ENCODE measurements around the gene TRPV5. TPM values are rescaled to one million over a fixed set of nuclear protein-coding genes. Genes with fewer than 3 reads are reported as not detected.

TRPV5 gene
- total and polyA plus RNA-seq, 2 experiments from 2014 or later, result not detected

DNA sequence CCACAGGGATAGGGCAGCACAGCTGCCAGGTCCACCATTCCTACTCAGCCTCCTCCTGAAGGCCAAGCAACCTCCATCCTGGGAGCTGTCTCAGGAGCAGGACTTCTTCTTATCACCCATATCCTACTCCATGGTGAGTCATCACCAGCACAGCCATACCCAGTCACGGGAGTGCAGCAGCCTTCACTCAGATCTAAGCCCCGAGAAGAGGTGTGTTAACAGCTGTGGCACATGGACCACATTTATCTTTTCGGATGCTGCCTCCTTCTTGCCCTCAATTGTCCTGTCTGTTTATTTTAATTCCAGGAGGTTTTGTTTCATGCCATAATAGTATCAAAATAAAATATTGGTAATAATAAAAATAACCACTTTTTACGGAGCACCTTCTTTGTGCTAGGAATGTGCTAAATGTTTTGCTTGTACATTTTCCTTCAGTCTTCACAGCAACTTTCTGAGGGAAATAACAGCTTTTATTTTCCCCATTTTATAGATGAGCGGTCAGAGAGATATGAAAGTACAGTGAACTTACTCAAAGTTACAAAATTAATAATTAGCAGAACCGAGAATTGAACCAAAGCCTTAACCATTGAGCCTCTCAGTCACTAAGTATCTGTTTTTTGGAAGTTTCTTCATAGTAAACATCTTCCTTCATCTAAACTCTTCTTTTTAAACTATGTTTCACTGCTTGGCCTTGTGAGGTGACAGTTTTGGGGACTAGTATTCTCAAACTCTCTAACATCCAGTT, 31.1 kb upstream of the TRPV5 start:
- no peaks in the 10 kb centered on the region for H3K4me1 ChIP-seq (ENCODE audit: insufficient read depth)
- H4K20me1 ChIP-seq (ENCODE audit: insufficient read depth), result no peaks in the 10 kb centered on the region
- H3K4me2 ChIP-seq (ENCODE audit: unreplicated experiment), result no peak overlapping the region
- H3F3A ChIP-seq (ENCODE audit: insufficient read depth), result no peaks in the 10 kb centered on the region
- WGBS, 2 experiments (ENCODE audit: low coverage in 1 of 2, low lambda C conversion rate in 2 of 2, missing lambda C conversion rate in 2 of 2), result 28 to 31% methylated on average over 6 of the region's 6 CpGs
- H2AFZ ChIP-seq, result no peak overlapping the region
- no peak overlapping the region for H3K9ac ChIP-seq
- no peaks in the 10 kb centered on the region for H3K27me3 ChIP-seq (replicated peaks; ENCODE audit: insufficient read depth)
- DNase-seq, result no peak
- no peaks in the 10 kb centered on the region for H3K9me2 ChIP-seq (ENCODE audit: insufficient read depth)
- no peak overlapping the region for H3K4me3 ChIP-seq
- no peak overlapping the region for H3K27ac ChIP-seq
- H3K36me3 ChIP-seq (ENCODE audit: low read depth), result no peaks in the 10 kb centered on the region
- H3K9me3 ChIP-seq (ENCODE audit: low read depth), result no peaks in the 10 kb centered on the region
- in situ Hi-C loops (cut with MboI), result no loop called here
- TF ChIP-seq EZH2 (IDR thresholded peaks at IDR 0.05; ENCODE audit: insufficient read depth, poor library complexity, severe bottlenecking), result no peak
- no peaks in the 10 kb centered on the region for H3K79me2 ChIP-seq (ENCODE audit: insufficient read depth)

DNA sequence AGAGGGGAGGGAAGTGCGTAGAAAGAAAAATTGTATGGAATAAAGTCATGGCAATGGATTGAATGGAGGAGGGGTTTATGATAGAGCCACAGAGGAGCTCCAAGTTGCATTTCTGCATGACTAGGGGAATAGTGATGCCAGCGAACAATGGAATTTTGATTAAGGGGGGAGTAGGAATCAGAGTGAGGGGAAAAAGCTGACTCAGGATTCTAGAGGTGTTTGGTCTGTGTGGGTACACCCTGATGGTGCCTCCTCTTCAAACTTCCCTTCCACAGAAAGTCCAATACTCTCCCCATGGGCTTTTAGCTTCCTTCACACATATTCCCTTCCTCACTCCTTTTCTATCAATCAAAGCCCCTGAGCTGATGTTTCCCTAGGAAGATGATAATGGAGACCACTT, 30.4 kb upstream of the TRPV5 start:
- Histone ChIP-seq H3K9me3 (ENCODE audit: low read depth) (no peaks in the 10 kb centered on the region), H3K4me3 (no peak overlapping the region), H3K9me2 (ENCODE audit: insufficient read depth) (no peaks in the 10 kb centered on the region), H3K4me2 (ENCODE audit: unreplicated experiment) (no peak overlapping the region), H3K27me3 (replicated peaks; ENCODE audit: insufficient read depth) (no peaks in the 10 kb centered on the region), H3K79me2 (ENCODE audit: insufficient read depth) (no peaks in the 10 kb centered on the region), H3K4me1 (ENCODE audit: insufficient read depth) (no peaks in the 10 kb centered on the region), H3K36me3 (ENCODE audit: low read depth) (no peaks in the 10 kb centered on the region), H3K9ac (no peak overlapping the region), H2AFZ (no peak overlapping the region), H4K20me1 (ENCODE audit: insufficient read depth) (no peaks in the 10 kb centered on the region), H3F3A (ENCODE audit: insufficient read depth) (no peaks in the 10 kb centered on the region), H3K27ac (no peak overlapping the region)
- TF ChIP-seq EZH2 (IDR thresholded peaks at IDR 0.05; ENCODE audit: insufficient read depth, poor library complexity, severe bottlenecking) (no peak), EZH2phosphoT487 (IDR thresholded peaks at IDR 0.05; ENCODE audit: insufficient read depth, low read depth) (no peak)
- in situ Hi-C loops (cut with MboI), result no loop called here
- WGBS, 2 experiments (ENCODE audit: low coverage in 1 of 2, low lambda C conversion rate in 2 of 2, missing lambda C conversion rate in 2 of 2), result 12 to 17% methylated on average over 2 of the region's 2 CpGs
- no peak for DNase-seq

DNA sequence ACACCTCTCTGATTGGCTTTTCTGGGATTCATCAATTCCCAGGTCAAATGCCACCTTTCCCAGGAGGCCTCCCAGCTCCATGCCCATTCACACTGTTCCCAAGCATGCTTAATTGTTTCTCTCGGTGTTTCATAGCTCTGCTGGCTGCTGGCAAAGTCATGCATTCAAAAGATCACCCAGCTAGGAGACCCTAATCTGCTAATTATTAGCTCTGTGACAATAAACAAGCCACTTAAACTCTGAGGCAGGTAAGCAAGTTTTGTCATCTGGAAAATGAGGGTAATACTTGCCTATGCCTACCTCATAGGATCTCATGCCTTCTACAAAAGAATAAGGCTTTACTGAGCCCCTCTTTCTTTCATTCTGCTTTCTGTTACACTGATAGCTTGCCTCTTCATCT, 29.4 kb upstream of the TRPV5 start:
- in situ Hi-C loops (cut with MboI), result no loop called here
- H3K27ac ChIP-seq, result no peak overlapping the region
- no peak for DNase-seq
- H2AFZ ChIP-seq, result no peak overlapping the region
- H3K9ac ChIP-seq, result no peak overlapping the region
- no peaks in the 10 kb centered on the region for H4K20me1 ChIP-seq (ENCODE audit: insufficient read depth)
- H3K4me2 ChIP-seq (ENCODE audit: unreplicated experiment), result no peak overlapping the region
- no peaks in the 10 kb centered on the region for H3K36me3 ChIP-seq (ENCODE audit: low read depth)
- no peaks in the 10 kb centered on the region for H3K27me3 ChIP-seq (replicated peaks; ENCODE audit: insufficient read depth)
- no peaks in the 10 kb centered on the region for H3K4me1 ChIP-seq (ENCODE audit: insufficient read depth)
- no peak overlapping the region for H3K4me3 ChIP-seq
- no peaks in the 10 kb centered on the region for H3K9me2 ChIP-seq (ENCODE audit: insufficient read depth)
- no peaks in the 10 kb centered on the region for H3K79me2 ChIP-seq (ENCODE audit: insufficient read depth)
- WGBS, 2 experiments (ENCODE audit: low coverage in 1 of 2, low lambda C conversion rate in 2 of 2, missing lambda C conversion rate in 2 of 2), result 0 to 5% methylated on average over 1 of the region's 1 CpG
- TF ChIP-seq EZH2 (IDR thresholded peaks at IDR 0.05; ENCODE audit: insufficient read depth, poor library complexity, severe bottlenecking), result no peak
- TF ChIP-seq EZH2phosphoT487 (IDR thresholded peaks at IDR 0.05; ENCODE audit: insufficient read depth, low read depth), result no peak
- H3F3A ChIP-seq (ENCODE audit: insufficient read depth), result no peaks in the 10 kb centered on the region
- H3K9me3 ChIP-seq (ENCODE audit: low read depth), result no peaks in the 10 kb centered on the region

DNA sequence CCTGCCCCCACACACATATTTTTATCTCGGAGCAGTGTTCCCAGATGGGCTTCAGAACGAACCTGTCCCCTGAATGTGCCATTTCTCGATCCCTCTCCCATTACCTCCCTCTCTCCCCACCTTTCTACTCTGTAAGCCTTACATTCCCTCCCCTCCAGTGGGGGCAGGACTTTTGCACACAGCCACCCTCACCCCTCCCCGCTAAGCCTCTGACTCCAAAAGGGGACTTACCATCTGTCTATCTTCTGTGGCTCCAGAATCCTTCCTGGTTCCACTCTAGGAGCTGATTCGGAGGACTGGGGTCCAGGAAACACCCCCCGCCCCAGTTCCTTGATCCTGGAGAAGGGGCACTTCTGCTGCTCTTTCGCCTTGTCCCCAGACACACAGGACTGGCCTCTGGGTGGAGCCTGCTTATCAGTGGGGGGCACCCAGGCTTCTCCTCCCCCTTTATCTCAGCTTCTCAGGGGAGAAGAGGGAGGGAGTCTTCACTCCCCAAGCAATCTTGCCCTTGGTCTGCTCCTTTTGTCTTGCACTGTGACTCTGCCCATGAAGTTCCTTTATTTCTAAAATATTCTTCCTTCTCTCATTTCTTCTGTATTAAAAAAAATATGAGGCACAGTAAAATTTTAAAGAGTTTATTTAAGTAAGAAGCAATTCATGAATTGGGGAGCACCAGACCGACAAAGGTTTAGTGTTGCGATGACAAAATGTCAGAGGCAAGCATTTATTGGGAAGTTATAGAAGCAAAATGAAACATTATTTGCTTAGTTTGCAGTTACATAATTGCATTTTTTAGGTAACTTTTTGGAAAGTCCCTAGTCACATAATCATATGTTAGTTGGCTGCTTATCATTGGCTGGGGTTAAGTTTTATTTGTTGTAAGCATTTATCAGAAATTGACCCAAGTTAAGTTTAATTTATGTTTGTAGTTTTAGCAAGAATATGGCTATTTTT, 28.7 kb upstream of the TRPV5 start, which contains the start of gene KEL:
Gene KEL (minus strand): TSS at position 391 of the 954 bp plus-strand sequence. CDS start 157 bp downstream, at position 234.
- Histone ChIP-seq H3K9me3 (ENCODE audit: low read depth) (no peaks in the 10 kb centered on the region), H3K9ac (no peak within 1 kb of the TSS), H3K4me2 (ENCODE audit: unreplicated experiment) (no peak within 1 kb of the TSS), H3K36me3 (ENCODE audit: low read depth) (no peaks in the 10 kb centered on the region), H3K27me3 (replicated peaks; ENCODE audit: insufficient read depth) (no peaks in the 10 kb centered on the region), H3K27ac (no peak within 1 kb of the TSS), H3K9me2 (ENCODE audit: insufficient read depth) (no peaks in the 10 kb centered on the region), H3K79me2 (ENCODE audit: insufficient read depth) (no peaks in the 10 kb centered on the region), H3K4me1 (ENCODE audit: insufficient read depth) (no peaks in the 10 kb centered on the region), H2AFZ (no peak within 1 kb of the TSS), H3F3A (ENCODE audit: insufficient read depth) (no peaks in the 10 kb centered on the region), H3K4me3 (no peak within 1 kb of the TSS), H4K20me1 (ENCODE audit: insufficient read depth) (no peaks in the 10 kb centered on the region)
- 37 to 40% methylated on average over 8 to 9 of the region's 9 CpGs for WGBS, 2 experiments (ENCODE audit: low coverage in 1 of 2, low lambda C conversion rate in 2 of 2, missing lambda C conversion rate in 2 of 2)
- in situ Hi-C loops (cut with MboI), result no loop called here
- TF ChIP-seq EZH2 (IDR thresholded peaks at IDR 0.05; ENCODE audit: insufficient read depth, poor library complexity, severe bottlenecking) (no peak), EZH2phosphoT487 (IDR thresholded peaks at IDR 0.05; ENCODE audit: insufficient read depth, low read depth) (no peak)
- DNase-seq, result no peak
